HPDE6-E6E7 (cell line): ENCODE results near the gene GRID1.

Experiments used
- DNase-seq: peaks from one replicate; pipeline ENCODE4 v3.0.0; 2011; ENCODE audit warnings: missing footprints; ENCODE audit errors: extremely low spot score

Gene GRID1

DNA sequence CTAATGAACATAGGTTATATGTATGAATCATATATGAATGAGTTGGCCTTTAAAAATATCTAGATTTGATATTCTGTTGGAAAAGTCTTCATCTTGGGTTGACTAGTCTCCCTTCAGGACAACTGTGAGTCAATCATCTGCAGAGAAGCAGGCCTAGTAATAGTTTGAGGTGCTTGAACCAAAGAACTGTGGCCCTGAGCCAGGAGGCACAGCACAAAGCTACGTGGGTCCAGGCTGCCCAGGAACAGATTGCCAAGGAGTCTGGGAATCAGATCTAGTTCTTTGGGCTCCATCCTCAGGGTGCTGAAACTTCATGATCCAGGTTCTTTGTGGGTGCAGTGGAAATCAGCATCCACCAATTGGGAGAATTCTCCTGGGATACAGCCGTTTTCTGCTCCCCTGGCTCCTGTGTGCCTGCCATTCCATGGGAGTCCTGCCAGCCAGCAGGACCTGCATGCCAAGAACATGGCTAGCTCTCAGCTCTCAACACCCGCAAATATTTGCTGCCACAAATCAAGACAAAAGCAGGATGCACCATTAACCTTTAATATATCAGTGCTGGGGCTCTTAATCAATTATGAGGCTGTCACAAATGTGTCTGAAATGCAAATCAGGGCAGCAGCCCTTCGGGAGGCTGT is 709.0 kb downstream of the GRID1 start:
- no peak for DNase-seq

GRCh38 chr10:85655411-85655810 is 711.2 kb downstream of the GRID1 start:
- no peak for DNase-seq

DNA sequence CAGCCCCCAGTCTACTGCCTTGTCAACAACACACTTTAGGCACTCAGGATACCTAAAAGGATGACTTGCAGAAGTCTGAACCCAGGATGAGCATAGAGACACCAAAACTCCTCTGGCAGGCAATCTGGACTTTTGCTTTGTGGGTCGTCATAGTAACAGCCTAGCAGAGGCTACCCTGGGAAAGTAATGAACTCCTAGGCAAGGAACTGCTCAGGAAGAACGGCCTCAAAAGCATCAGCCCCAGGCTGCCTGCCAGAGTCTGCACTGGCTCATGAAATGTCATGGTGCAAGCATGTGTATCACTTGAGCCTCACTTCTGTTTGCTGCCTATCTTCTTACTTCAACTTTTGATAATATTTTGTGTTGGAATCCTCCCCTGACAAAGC is 715.1 kb downstream of the GRID1 start:
- no peak for DNase-seq

DNA sequence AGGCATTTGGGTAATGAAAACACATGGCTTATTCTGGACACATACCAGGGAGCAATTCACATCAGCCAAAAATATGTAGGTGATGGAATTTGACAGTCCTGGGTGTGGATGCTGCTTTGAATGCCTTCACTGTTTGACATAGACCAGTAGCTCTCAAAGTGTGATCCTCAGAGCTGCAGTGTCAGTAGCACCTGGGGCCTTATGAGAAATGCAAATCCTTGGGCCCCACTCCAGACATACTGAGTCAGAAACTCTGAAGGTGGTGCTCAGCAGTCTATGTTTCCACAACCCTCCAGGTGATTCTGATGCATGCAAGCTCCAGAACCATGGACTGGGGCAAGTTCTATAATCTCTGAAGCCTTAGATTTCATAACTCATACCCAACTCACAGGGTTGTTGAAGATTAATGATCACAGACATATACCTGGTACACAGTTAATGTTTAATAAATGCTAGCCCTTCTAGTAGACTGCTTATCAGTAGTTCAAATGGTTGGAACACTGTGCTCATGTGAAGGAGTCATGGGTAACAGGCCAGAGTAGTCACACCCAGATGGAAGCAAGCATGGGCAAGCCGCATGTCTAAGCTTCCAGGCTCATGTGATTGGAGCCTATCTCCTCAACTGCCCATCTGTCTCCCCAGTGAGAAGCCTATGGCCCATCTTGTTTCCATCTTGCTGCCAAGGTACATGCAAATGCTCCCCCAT is 715.7 kb downstream of the GRID1 start:
- no peak for DNase-seq

DNA sequence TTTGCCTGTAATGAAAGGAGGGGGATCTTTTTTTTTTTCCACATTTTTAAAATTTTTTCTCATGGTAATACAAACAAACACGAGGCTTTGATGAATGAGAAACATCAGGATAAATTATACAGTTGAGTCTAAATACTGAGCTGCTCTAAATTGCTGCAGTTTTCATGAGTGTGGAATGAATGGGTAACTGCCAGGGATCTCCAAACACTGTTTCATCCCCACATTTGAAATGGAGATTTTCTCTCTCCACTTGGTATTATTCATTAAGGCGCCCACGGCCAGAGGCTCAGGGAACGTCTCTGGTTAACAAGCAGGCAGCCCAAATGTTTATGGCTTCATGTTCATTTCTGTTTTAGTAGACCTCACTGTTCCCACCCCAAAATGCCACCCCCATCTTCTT is 717.1 kb downstream of the GRID1 start:
- no peak for DNase-seq

GRCh38 chr10:85648279-85648754 is 718.3 kb downstream of the GRID1 start:
- no peak for DNase-seq

GRCh38 chr10:85647741-85648140 is 718.9 kb downstream of the GRID1 start:
- DNase-seq, result no peak

DNA sequence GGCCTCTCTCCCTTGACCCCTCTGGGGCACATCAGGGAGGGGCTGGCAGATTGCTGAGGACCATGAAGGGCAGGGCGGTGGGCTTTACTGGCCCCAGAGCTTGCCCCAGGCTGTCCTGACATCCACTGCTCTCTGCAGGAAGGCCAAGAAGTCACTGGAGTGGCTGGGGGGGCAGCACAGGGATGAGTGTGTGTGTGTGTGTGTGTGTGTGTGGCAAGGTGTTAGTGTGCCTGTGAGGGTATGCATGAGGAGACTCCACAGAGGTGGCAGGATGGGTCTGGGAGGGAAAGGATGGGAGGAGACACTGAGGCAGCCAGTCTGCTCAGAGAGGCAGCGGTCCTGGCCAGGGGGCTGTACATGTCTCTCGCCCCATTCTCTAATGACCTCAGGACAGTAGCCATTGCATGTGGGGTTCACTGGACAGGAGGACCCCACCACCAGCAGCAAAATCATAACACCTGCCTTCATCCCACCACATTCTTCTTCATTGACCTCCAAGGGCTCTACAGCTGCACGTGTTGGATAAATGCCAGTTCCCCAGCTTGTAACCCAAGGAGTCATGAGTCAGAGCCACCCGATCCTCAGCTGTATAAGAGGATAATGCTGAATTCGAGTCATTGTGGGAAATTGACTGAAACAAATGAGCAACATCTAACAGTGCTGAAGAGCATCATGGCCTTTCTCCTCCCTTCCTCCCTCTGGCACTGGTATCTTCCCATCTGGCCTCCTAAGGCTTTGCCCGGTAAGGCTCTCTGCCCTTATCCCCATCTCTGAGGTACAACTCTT is 720.5 kb downstream of the GRID1 start:
- peak; percentile 52 for DNase-seq

DNA sequence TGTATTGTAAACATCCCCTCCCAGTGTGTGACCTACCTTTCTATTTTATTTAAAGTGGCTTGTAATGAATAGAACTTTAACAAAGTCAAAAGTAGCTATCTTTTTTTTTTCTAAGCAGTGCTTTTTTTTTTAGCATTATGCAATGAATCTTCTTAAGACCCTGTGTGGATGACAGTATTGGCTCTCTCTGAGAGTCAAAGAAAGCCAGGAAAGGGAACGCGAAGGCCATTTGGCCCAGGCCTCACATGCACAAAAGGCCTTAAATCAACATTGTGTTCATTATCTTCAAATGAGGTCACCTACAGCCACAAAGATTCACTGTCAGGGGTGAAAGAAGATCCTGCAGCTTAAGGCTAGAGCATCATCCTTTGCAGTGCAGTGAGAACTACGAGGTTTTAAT is 721.5 kb downstream of the GRID1 start:
- no peak for DNase-seq

DNA sequence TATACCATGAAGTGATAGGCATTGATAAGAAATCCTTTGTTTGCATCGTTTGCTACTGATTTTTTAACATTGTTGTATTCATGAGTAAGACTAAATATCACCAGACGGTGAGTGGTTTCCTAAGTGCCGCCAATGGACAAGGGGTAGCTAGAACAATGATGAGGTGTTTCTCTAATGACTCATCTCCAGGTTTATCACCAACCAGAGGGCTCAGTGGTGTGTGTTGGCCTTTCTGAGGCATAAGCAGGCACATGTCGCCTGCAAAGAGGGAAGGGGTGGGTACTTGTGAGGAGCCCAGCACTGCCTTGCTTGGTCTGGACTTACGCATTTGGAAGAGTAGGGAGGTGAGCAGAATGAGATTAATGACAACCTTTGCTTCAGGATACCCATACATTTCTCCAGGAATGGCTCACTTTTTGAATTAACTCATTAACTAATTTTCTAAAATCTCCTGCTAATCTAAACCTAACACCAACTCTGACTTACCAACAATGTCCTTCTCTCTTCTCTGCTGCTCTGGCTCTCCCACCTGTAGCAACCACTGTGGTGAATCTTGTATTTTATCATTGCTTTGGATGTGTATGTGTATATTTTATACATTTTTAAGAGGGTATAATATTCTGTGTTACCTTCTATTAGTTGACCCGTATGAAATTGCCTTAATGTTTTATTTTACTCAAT is 722.6 kb downstream of the GRID1 start:
- DNase-seq, result peak; percentile 67

DNA sequence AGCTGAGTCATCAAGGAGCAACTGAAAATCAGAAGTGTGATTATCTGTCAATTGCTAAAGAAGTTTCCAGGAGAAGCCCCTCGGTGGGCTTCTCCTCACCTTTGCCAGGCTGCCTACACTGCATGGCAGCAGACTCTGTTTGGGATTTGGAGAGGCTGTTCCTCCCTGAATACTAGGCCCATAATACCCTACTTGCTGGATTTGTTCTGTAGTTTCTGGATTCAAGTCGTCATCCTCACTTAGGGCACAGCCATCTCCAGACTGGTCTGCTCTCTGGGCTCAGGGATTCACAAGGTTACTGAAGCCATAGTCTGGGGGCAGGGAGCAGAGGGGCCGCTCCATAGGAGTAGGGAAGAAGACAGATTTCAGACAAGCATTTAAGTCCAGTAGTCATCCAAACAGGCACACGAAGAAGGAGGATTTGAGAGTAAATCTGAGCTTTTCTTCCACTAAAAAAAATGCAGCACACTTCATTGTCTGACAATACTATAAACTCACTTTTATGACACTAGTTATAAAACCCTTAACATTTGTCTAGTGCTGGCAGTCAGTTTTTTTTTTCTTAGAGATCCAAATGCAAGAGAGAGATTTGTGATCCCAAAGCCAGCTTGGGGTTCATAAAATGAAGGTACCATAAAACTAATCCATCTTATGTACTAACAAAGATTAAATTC is 723.3 kb downstream of the GRID1 start:
- DNase-seq, result no peak

- peak; percentile 57 for DNase-seq
These were observed 724.0 kb downstream of the GRID1 start for GRCh38 chr10:85642421-85643170.

GRCh38 chr10:85642082-85642420 is 724.5 kb downstream of the GRID1 start:
- no peak for DNase-seq

DNA sequence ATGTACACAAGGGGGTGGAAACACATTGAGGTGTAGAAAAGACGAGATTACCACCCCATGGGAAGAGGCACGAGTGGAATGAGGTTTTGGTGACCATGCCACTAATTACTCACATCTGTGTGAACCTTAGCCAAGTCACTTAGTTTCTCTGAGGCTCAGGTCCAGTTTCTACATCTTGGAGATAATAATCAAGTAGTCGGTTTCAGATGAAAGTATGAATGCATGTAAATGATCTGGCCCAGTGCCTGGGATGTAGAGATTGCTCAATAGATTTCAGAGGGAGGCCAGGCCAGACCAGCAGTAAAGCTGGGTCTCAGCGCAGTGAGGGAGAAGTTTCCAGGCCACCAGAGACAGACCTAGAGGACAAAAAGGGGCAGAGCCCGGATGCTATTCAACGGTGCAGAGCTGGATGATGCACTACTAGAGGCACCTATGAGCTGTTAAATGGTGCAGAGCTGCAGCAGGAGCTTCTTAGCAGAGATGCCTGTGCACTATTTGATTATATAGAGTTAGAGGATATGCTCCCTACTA is 725.1 kb downstream of the GRID1 start:
- no peak for DNase-seq

DNA sequence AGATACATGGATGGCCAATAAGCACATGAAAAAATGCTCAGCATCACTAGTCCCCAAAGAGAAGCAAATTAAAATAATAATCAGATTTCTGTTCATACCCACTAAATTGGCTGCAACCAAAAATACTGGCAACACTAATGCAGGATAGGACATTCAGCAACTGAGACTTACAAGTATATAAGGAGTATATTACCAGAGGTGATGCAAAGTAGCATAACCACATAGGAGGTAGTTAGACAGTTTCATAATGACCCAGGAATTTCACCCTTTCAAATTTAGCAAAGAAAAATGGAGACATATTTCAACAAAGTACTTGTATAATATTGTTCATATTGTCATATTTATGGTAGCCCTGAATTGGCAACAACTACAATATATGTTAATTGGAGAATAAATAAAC is 727.8 kb downstream of the GRID1 start:
- DNase-seq, result no peak

DNA sequence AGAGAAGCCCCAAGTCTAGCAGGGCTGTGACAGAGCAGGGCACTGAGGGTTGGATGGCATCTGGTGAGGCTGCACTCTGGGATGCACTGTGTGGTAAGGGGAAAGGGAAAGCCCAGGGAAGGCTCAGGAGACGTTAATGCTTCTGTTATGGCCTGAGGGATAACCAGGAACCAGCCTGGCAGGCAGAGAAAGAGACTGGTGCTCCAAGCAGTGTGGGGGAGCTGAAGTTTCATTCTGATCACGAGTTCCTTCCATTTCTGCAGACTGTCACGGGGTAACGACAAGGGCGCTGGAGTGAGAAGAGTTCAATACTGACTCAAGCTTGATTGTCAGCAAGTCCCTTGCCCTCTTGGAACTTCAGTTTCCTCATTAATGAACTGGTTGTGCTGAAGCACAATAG is 730.9 kb downstream of the GRID1 start:
- DNase-seq, result no peak

DNA sequence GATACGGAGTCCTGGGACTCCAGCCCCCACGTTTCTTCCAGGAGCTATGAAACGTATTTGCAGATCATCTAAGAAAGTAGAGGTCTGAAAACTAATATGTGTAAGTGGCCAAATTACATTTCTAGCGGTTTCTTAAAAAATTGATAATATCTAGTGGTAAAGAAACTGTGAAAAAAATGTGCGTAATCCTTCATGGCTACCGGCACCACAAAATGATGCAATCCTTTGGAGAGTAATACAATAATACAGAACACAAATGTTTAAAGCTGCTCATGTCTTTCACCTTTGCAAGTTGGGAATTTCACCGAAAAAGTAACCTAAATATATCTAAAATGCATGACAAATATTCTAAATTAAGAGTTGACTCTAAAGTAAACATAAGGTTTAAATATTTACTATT is 742.1 kb downstream of the GRID1 start:
- no peak for DNase-seq

GRCh38 chr10:85623758-85624157 is 742.8 kb downstream of the GRID1 start:
- no peak for DNase-seq

- no peak for DNase-seq
These were observed 743.3 kb downstream of the GRID1 start for GRCh38 chr10:85623342-85623741.

- DNase-seq, result no peak
These were observed 744.2 kb downstream of the GRID1 start for GRCh38 chr10:85622425-85622824.

DNA sequence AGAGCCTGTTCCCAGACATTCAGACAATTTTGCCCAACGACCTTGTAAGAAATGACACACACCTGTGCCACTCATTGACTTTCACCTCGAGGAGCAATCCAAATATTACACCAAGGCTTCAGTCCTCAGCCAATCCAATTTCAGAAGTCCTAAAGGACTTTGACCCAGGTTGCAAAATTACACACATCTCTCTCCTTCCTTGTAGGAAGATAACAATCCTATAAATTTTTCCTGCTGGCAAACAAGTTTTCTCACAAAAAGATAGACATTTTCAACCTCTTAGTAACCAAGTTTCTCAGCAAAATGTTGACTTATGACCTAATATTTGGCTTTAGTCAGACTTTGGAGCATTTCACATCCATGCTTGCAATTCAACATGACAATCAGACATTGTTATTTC is 745.0 kb downstream of the GRID1 start:
- DNase-seq, result no peak
